ENCODE data around the gene KCNG2. TPM values are rescaled to one million over a fixed set of nuclear protein-coding genes. Genes with fewer than 3 reads are reported as not detected.

The KCNG2 gene
- total RNA-seq, 3 donors from 2014 or later (not counting 1 experiment from before 2014, with no cell fraction given) = not detected

DNA sequence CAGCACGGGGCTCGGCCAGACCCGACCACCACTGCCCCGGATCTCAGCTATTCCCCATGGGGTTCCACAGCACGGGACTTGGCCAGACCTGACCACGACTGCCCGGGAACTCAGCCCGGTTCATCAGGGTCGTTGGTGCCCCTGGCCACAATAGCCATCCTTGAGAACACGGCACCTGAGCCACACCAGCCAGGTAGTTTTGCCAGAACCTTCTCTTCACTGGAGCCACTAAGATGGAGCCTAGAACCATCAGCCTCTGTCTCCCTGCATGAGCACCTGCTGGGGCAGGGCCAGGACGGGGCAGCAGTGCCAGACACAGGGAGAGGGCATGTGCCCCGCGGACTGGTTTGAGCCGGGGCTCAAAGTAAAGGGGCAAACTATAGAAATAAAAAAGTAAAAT is 11.4 kb upstream of the KCNG2 start:
- no peak overlapping the region for H3K4me3 Mint-ChIP-seq
- peaks cover 17% of the 10 kb centered on the region for H3K27me3 ChIP-seq (ENCODE audit: control insufficient read depth, insufficient read depth, low read length)
- no peaks in the 10 kb centered on the region for H3K9me3 Mint-ChIP-seq
- H3K4me3 ChIP-seq (ENCODE audit: low read length) = no peak overlapping the region
- peaks cover 12% of the 10 kb centered on the region for H3K4me1 ChIP-seq (ENCODE audit: control insufficient read depth, insufficient read depth, low read length)
- TF ChIP-seq, protein P1, sequence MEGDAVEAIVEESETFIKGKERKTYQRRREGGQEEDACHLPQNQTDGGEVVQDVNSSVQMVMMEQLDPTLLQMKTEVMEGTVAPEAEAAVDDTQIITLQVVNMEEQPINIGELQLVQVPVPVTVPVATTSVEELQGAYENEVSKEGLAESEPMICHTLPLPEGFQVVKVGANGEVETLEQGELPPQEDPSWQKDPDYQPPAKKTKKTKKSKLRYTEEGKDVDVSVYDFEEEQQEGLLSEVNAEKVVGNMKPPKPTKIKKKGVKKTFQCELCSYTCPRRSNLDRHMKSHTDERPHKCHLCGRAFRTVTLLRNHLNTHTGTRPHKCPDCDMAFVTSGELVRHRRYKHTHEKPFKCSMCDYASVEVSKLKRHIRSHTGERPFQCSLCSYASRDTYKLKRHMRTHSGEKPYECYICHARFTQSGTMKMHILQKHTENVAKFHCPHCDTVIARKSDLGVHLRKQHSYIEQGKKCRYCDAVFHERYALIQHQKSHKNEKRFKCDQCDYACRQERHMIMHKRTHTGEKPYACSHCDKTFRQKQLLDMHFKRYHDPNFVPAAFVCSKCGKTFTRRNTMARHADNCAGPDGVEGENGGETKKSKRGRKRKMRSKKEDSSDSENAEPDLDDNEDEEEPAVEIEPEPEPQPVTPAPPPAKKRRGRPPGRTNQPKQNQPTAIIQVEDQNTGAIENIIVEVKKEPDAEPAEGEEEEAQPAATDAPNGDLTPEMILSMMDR (IDR thresholded peaks at IDR 0.05) = no peak
- ATAC-seq (no peak), DNase-seq (no peak)
- intact Hi-C loops (cut with micrococcal nuclease) = no loop called here
- H3K4me1 Mint-ChIP-seq = peaks cover under 1 to 4% of the 10 kb centered on the region in 2 donors
- H3K36me3 ChIP-seq (ENCODE audit: control insufficient read depth, insufficient read depth, low read length) = no peaks in the 10 kb centered on the region
- no peaks in the 10 kb centered on the region for H3K9me3 ChIP-seq (ENCODE audit: control insufficient read depth, insufficient read depth, low read length)
- no peak overlapping the region for H3K27ac ChIP-seq (ENCODE audit: low read length)
- H3K36me3 Mint-ChIP-seq = no peaks in the 10 kb centered on the region
- H3K27me3 Mint-ChIP-seq (ENCODE audit: low read depth in 2 of 2) = peaks cover 20 to 29% of the 10 kb centered on the region in 2 donors
- no peak overlapping the region for H3K27ac Mint-ChIP-seq
- 81% methylated on average over 14 of the region's 14 CpGs for WGBS (ENCODE audit: insufficient coverage)

GRCh38 chr18:79786786-79787526 is 10.8 kb upstream of the KCNG2 start:
- no peak for ATAC-seq
- peaks cover 27 to 35% of the 10 kb centered on the region in 2 donors for H3K27me3 Mint-ChIP-seq (ENCODE audit: low read depth in 2 of 2)

GRCh38 chr18:79787527-79787864 is 10.2 kb upstream of the KCNG2 start:
- Histone ChIP-seq H3K4me3 (ENCODE audit: low read length) (no peak overlapping the region), H3K27ac (ENCODE audit: low read length) (no peak overlapping the region), H3K9me3 (ENCODE audit: control insufficient read depth, insufficient read depth, low read length) (no peaks in the 10 kb centered on the region), H3K36me3 (ENCODE audit: control insufficient read depth, insufficient read depth, low read length) (no peaks in the 10 kb centered on the region), H3K27me3 (ENCODE audit: control insufficient read depth, insufficient read depth, low read length) (peaks cover 17% of the 10 kb centered on the region), H3K4me1 (ENCODE audit: control insufficient read depth, insufficient read depth, low read length) (peaks cover 23% of the 10 kb centered on the region)
- no peak overlapping the region for H3K4me3 Mint-ChIP-seq
- ATAC-seq (no peak), DNase-seq (no peak)
- no peak overlapping the region for H3K27ac Mint-ChIP-seq
- H3K36me3 Mint-ChIP-seq = no peaks in the 10 kb centered on the region
- TF ChIP-seq, protein P1 (IDR thresholded peaks at IDR 0.05) = no peak
- intact Hi-C loops (cut with micrococcal nuclease) = no loop called here
- peaks cover 9 to 14% of the 10 kb centered on the region in 2 donors for H3K4me1 Mint-ChIP-seq
- 88% methylated on average over 16 of the region's 16 CpGs for WGBS (ENCODE audit: insufficient coverage)
- H3K9me3 Mint-ChIP-seq = no peaks in the 10 kb centered on the region
- peaks cover 32 to 41% of the 10 kb centered on the region in 2 donors for H3K27me3 Mint-ChIP-seq (ENCODE audit: low read depth in 2 of 2)

More at GRCh38 chr18:79786786-79787526, 10.8 kb upstream of the KCNG2 start:
- no peak for DNase-seq
- peaks cover 18% of the 10 kb centered on the region for H3K4me1 ChIP-seq (ENCODE audit: control insufficient read depth, insufficient read depth, low read length)
- H3K4me1 Mint-ChIP-seq = peaks cover 7 to 10% of the 10 kb centered on the region in 2 donors
- H3K4me3 Mint-ChIP-seq = no peak overlapping the region
- no peak overlapping the region for H3K4me3 ChIP-seq (ENCODE audit: low read length)
- H3K27ac ChIP-seq (ENCODE audit: low read length) = no peak overlapping the region
- 82% methylated on average over 22 of the region's 22 CpGs for WGBS (ENCODE audit: insufficient coverage)
- peaks cover 17% of the 10 kb centered on the region for H3K27me3 ChIP-seq (ENCODE audit: control insufficient read depth, insufficient read depth, low read length)
- H3K27ac Mint-ChIP-seq = no peak overlapping the region
- no peaks in the 10 kb centered on the region for H3K36me3 ChIP-seq (ENCODE audit: control insufficient read depth, insufficient read depth, low read length)
- TF ChIP-seq, protein P1 (IDR thresholded peaks at IDR 0.05) = no peak
- intact Hi-C loops (cut with micrococcal nuclease) = no loop called here
- no peaks in the 10 kb centered on the region for H3K9me3 ChIP-seq (ENCODE audit: control insufficient read depth, insufficient read depth, low read length)
- no peaks in the 10 kb centered on the region for H3K36me3 Mint-ChIP-seq
- no peaks in the 10 kb centered on the region for H3K9me3 Mint-ChIP-seq

Measured in natural killer cell (primary cell).